ENCODE results near the gene TBC1D17. TPM values are rescaled to one million over a fixed set of nuclear protein-coding genes. Genes with fewer than 3 reads are reported as not detected.

Gene TBC1D17
- total and polyA plus RNA-seq, 10 of the 15 experiments (the other 5 are each of a cell fraction or from before 2014, with no cell fraction given): 0.42 to 20.4 (median 11.2) TPM

DNA sequence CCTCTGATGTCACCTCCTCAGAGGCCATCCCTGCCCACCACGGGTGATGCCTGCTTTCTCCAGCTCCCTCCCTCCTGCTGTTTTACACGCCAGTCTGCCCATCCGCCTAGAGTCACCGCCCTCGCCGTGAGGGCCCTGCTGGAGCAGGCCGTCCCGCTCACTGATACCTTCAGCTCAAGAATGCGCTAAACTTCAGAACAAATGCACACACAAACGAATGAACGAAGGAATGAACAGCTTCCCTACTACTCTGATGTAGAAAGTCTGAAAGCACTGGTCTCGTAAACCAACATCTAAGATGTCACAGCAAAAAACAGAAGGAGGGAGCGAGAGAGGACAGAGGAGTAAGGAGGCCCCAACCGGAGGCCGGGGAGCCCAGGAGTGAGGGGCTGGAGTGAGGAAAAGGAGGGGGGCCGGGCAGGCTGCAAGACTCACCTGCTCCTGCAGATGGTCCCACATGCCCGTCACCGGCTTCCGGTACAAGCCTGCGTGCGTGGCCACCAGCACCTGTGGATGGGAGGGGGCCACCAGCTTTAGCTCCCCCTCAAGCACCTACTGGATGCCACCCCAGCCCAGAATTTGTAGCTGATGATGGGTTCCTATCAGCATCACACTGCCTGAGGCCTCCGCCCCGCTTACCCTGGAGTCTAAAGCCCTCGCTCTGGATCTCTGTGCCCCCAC, 14.1 kb upstream of the TBC1D17 start:
- Histone ChIP-seq H3K9me3 (replicated peaks; ENCODE audit: control insufficient read depth, insufficient read depth, low read length) (no peaks in the 10 kb centered on the region), H3K4me1 (ENCODE audit: control insufficient read depth, insufficient read depth, low read length) (peaks cover 8% of the 10 kb centered on the region), H3K4me3 (no peak overlapping the region), H3K27me3 (replicated peaks in 1 of 2; ENCODE audit: control insufficient read depth in 2 of 2, insufficient read depth in 2 of 2, low read length in 1 of 2) (no peaks in the 10 kb centered on the region), H3K27ac (ENCODE audit: control insufficient read depth, insufficient read depth) (no peak overlapping the region), H3K4me2 (ENCODE audit: control insufficient read depth, insufficient read depth) (no peak overlapping the region), H3K9ac (ENCODE audit: control insufficient read depth, insufficient read depth, low read length) (no peak overlapping the region), H3K36me3 (ENCODE audit: control insufficient read depth in 2 of 2, insufficient read depth in 2 of 2, low read length in 1 of 2) (peaks cover 9 to 26% of the 10 kb centered on the region in 2 experiments), H2AFZ (ENCODE audit: control insufficient read depth, low read depth, low read length) (no peak overlapping the region), H3K79me2 (ENCODE audit: control insufficient read depth, insufficient read depth, low read length) (peaks cover 18% of the 10 kb centered on the region), H4K20me1 (ENCODE audit: control insufficient read depth, insufficient read depth) (no peaks in the 10 kb centered on the region)
- POLR2A ChIA-PET: interaction anchor here (0.5 kb wide), 1 partner anchor 154 kb away, joined by 4 read pairs; no protein-coding TSS in a partner anchor
- FAIRE-seq: no peak
- intact Hi-C loops (cut with micrococcal nuclease; ENCODE audit: unreplicated experiment) (no loop called here), in situ Hi-C loops (cut with MboI) (no loop called here)
- ATAC-seq: no peak
- BruUV-seq (replicated peaks): no TSS peak
- CTCF ChIA-PET: interaction anchor here (1.4 to 1.5 kb wide), 2 partner anchors 10 to 13 kb away, joined by 3 read pairs; partner anchors contain the start of gene PTOV1
- WGBS (ENCODE audit: insufficient coverage, insufficient replicate concordance, low lambda C conversion rate, missing lambda C conversion rate): 96% methylated on average over 24 of the region's 24 CpGs
- TF ChIP-seq HCFC1 (IDR thresholded peaks at IDR 0.05; ENCODE audit: low read length) (no peak), SP1 (IDR thresholded peaks at IDR 0.05; ENCODE audit: low read depth, low read length) (no peak), CHD2 (IDR thresholded peaks at IDR 0.05; ENCODE audit: borderline replicate concordance, low read depth, low read length) (no peak), IKZF1 (conservative IDR thresholded peaks at IDR 0.05) (no peak), NR2C2 (IDR thresholded peaks at IDR 0.05; ENCODE audit: borderline replicate concordance, control insufficient read depth, insufficient read length, low read depth) (no peak), LARP7 (IDR thresholded peaks at IDR 0.05) (no peak), ZNF384 (IDR thresholded peaks at IDR 0.05; ENCODE audit: borderline replicate concordance, low read depth, low read length) (no peak), HDAC6 (IDR thresholded peaks at IDR 0.05; ENCODE audit: unreplicated experiment) (no peak), RAD51 (IDR thresholded peaks at IDR 0.05) (no peak), POU2F2 (IDR thresholded peaks at IDR 0.05; ENCODE audit: borderline replicate concordance, low read depth, low read length) (no peak), NFXL1 (IDR thresholded peaks at IDR 0.05; ENCODE audit: borderline replicate concordance) (no peak), SMARCA5 (IDR thresholded peaks at IDR 0.05) (no peak), RB1 (IDR thresholded peaks at IDR 0.05; ENCODE audit: borderline replicate concordance) (no peak), CBX3 (IDR thresholded peaks at IDR 0.05; ENCODE audit: borderline replicate concordance, low read depth) (no peak)
- RAD21 ChIA-PET (ENCODE audit: unreplicated experiment): interaction anchor here (1.3 kb wide), 1 partner anchor 13 kb away, joined by 3 read pairs; the partner anchor contains the start of gene PTOV1
- DNase-seq (ENCODE audit: low read depth, low spot score): no peak
- SMC1A ChIA-PET (ENCODE audit: uncharacterized antibody, unreplicated experiment): no interaction called here
